Inferior parietal cortex (tissue), 1 donor: ENCODE results near the gene SEC61B.
A peak's percentile ranks its signal among the peaks of the same experiment; 100 is the strongest.
"Not testable (repeated sequence)": the region's sequence is repeated elsewhere in the genome, so short reads cannot be mapped to it uniquely, and the experiment has no call there.

Experiments
- DNase-seq: peaks from one replicate; pipeline ENCODE4 v3.0.0-alpha.2; 2016; ENCODE audit errors: extremely low spot score

SEC61B gene

GRCh38 chr9:99235926-99236634 is 14.0 kb downstream of the SEC61B start:
- no peak for DNase-seq

- DNase-seq: no peak
These were observed 15.3 kb downstream of the SEC61B start for GRCh38 chr9:99237356-99237755.

- DNase-seq: not testable (repeated sequence)
These were observed 15.8 kb downstream of the SEC61B start for GRCh38 chr9:99237849-99238248.

GRCh38 chr9:99238331-99238730 is 16.2 kb downstream of the SEC61B start:
- DNase-seq: no peak

- DNase-seq: no peak
These were observed 17.4 kb downstream of the SEC61B start for GRCh38 chr9:99239341-99240060.

- no peak for DNase-seq
These were observed 19.0 kb downstream of the SEC61B start for GRCh38 chr9:99241106-99241505.

- no peak for DNase-seq
These were observed 22.5 kb downstream of the SEC61B start for GRCh38 chr9:99244344-99245260.

- DNase-seq: no peak
These were observed 27.5 kb downstream of the SEC61B start for GRCh38 chr9:99249619-99250018.

- no peak for DNase-seq
These were observed 29.1 kb downstream of the SEC61B start for GRCh38 chr9:99251157-99251556.

GRCh38 chr9:99253134-99253533 is 31.1 kb downstream of the SEC61B start:
- no peak for DNase-seq

GRCh38 chr9:99253772-99254431 is 31.8 kb downstream of the SEC61B start:
- DNase-seq: peak; percentile 58

GRCh38 chr9:99255651-99256050 is 33.6 kb downstream of the SEC61B start:
- DNase-seq: no peak

- DNase-seq: no peak
These were observed 35.8 kb downstream of the SEC61B start for GRCh38 chr9:99257723-99258389.

GRCh38 chr9:99259231-99259918 is 37.3 kb downstream of the SEC61B start:
- DNase-seq: peak; percentile 73

GRCh38 chr9:99261923-99262322 is 39.8 kb downstream of the SEC61B start:
- DNase-seq: no peak

GRCh38 chr9:99262949-99263418 is 40.9 kb downstream of the SEC61B start:
- no peak for DNase-seq

- DNase-seq: no peak
These were observed 42.1 kb downstream of the SEC61B start for GRCh38 chr9:99264070-99264680.

GRCh38 chr9:99265691-99266090 is 43.6 kb downstream of the SEC61B start:
- DNase-seq: no peak

- DNase-seq: peak; percentile 83
These were observed 44.4 kb downstream of the SEC61B start for GRCh38 chr9:99266255-99267023.
